Left ventricle myocardium inferior (tissue), 1 donor: ENCODE data around the gene TPCN2. TPM values are rescaled to one million over a fixed set of nuclear protein-coding genes. Genes with fewer than 3 reads are reported as not detected.

Experiments
- DNase-seq: peaks from one replicate; pipeline ENCODE4 v3.0.0-alpha.2; 2020
- H3K27ac ChIP-seq: fragments of 200-600 bp; replicated peaks from 2 replicates; pipeline ENCODE4 v1.8.0; 2021
- H3K27me3 ChIP-seq: fragments of 200-600 bp; 2 replicates; pipeline ENCODE4 v1.8.0; 2021; ENCODE audit warnings: low read depth
- H3K36me3 ChIP-seq: fragments of 200-600 bp; 2 replicates; pipeline ENCODE4 v1.8.0; 2021
- H3K4me1 ChIP-seq: fragments of 200-600 bp; 2 replicates; pipeline ENCODE4 v1.8.0; 2021
- H3K4me3 ChIP-seq: fragments of 200-600 bp; 2 replicates; pipeline ENCODE4 v1.8.0; 2021; ENCODE audit warnings: mild to moderate bottlenecking, moderate library complexity
- H3K9me3 ChIP-seq: fragments of 200-600 bp; replicated peaks from 2 replicates; pipeline ENCODE4 v1.8.0; 2021
- CTCF ChIP-seq: fragments of 200-600 bp; IDR thresholded peaks from 2 replicates; pipeline ENCODE4 v1.8.0; 2021; ENCODE audit warnings: antibody characterized with exemption, mild to moderate bottlenecking, borderline replicate concordance
- intact Hi-C: fragments of 100-400 bp; cut with micrococcal nuclease; formaldehyde crosslinking; loops from one replicate; pipeline ENCODE4 v1.11.0; 2022
- total RNA-seq: library from RNA; stranded (reverse); fragmentation: NEBNext Ultra II Directional; extraction: Animal tissue kit (Norgen Biotek cat#: 25700); gene quantifications from one replicate; pipeline ENCODE4 v1.2.1, GENCODE V29; 2021
- donor health status: DM: no; HTN: yes; CAD: no; lungs with severe emphysema.

Gene TPCN2
- total RNA-seq, 1 donor from 2014 or later: 9.2 TPM

- no peak for DNase-seq
- no peak for TF ChIP-seq CTCF
- no peak overlapping the region for H3K4me3 ChIP-seq
- intact Hi-C loops: no loop called here
- peaks cover 16% of the 10 kb centered on the region for H3K4me1 ChIP-seq
- H3K27ac ChIP-seq: no peak overlapping the region
- H3K9me3 ChIP-seq: peaks cover 11% of the 10 kb centered on the region
- H3K36me3 ChIP-seq: no peaks in the 10 kb centered on the region
- H3K27me3 ChIP-seq: no peaks in the 10 kb centered on the region
These were observed 119.4 kb downstream of the TPCN2 start for GRCh38 chr11:69167916-69168691.

GRCh38 chr11:69169479-69169878 is 120.7 kb downstream of the TPCN2 start:
- no peak for TF ChIP-seq CTCF
- peaks cover 16% of the 10 kb centered on the region for H3K4me1 ChIP-seq
- intact Hi-C loops: no loop called here

GRCh38 chr11:69170704-69171103 is 122.0 kb downstream of the TPCN2 start:
- intact Hi-C loops: no loop called here
- DNase-seq: no peak
- Histone ChIP-seq H3K4me3 (no peak overlapping the region), H3K36me3 (no peaks in the 10 kb centered on the region), H3K9me3 (peaks cover 11% of the 10 kb centered on the region), H3K27me3 (no peaks in the 10 kb centered on the region), H3K4me1 (peaks cover 16% of the 10 kb centered on the region), H3K27ac (no peak overlapping the region)
- TF ChIP-seq CTCF: no peak

More at GRCh38 chr11:69169479-69169878, 120.7 kb downstream of the TPCN2 start:
- no peaks in the 10 kb centered on the region for H3K27me3 ChIP-seq
- DNase-seq: no peak
- no peak overlapping the region for H3K4me3 ChIP-seq
- no peak overlapping the region for H3K27ac ChIP-seq
- peaks cover under 1% of the 10 kb centered on the region for H3K9me3 ChIP-seq
- no peaks in the 10 kb centered on the region for H3K36me3 ChIP-seq

GRCh38 chr11:69171476-69172240 is 122.9 kb downstream of the TPCN2 start:
- Histone ChIP-seq H3K4me1 (peaks cover 6% of the 10 kb centered on the region), H3K27me3 (no peaks in the 10 kb centered on the region), H3K9me3 (peaks cover 17% of the 10 kb centered on the region), H3K36me3 (no peaks in the 10 kb centered on the region), H3K27ac (no peak overlapping the region), H3K4me3 (no peak overlapping the region)
- no peak for DNase-seq
- intact Hi-C loops: no loop called here
- no peak for TF ChIP-seq CTCF

- Histone ChIP-seq H3K27me3 (no peaks in the 10 kb centered on the region), H3K9me3 (peaks cover 17% of the 10 kb centered on the region), H3K27ac (no peak overlapping the region), H3K4me3 (no peak overlapping the region), H3K4me1 (no peaks in the 10 kb centered on the region), H3K36me3 (no peaks in the 10 kb centered on the region)
- intact Hi-C loops: no loop called here
- no peak for DNase-seq
- TF ChIP-seq CTCF: no peak
These were observed 123.9 kb downstream of the TPCN2 start for GRCh38 chr11:69172674-69173073.
